HUES64 (cell line): Measurements from ENCODE around the gene RPS2.

Experiments used
- H3K27ac ChIP-seq: 2 replicates; pipeline ENCODE4 v1.7.0; 2013; ENCODE audit warnings: low read depth, low read length, inconsistent platforms
- H3K27me3 ChIP-seq: 2 replicates; pipeline ENCODE4 v1.6.1; 2013; ENCODE audit warnings: mild to moderate bottlenecking, low read length; ENCODE audit not compliant: insufficient read depth
- H3K36me3 ChIP-seq: 2 replicates; pipeline ENCODE4 v1.6.1; 2013; ENCODE audit warnings: mild to moderate bottlenecking, low read length; ENCODE audit not compliant: insufficient read depth
- H3K4me1 ChIP-seq: 2 replicates; pipeline ENCODE4 v1.6.1; 2013; ENCODE audit warnings: mild to moderate bottlenecking, low read length, moderate library complexity; ENCODE audit not compliant: insufficient read depth
- H3K4me3 ChIP-seq: 2 replicates; pipeline ENCODE4 v1.5.1; 2013; ENCODE audit warnings: mild to moderate bottlenecking, low read length, moderate library complexity
- H3K9ac ChIP-seq: 2 replicates; pipeline ENCODE4 v1.6.1; 2013; ENCODE audit warnings: mild to moderate bottlenecking, low read depth, low read length
- H3K9me3 ChIP-seq: 2 replicates; pipeline ENCODE4 v1.6.1; 2013; ENCODE audit warnings: low read depth, low read length; ENCODE audit not compliant: insufficient read depth
- WGBS: fragments of 150-250, 120-280 bp; methylation state at CpG from one replicate; pipeline ENCODE4 v1.1.7; 2013; ENCODE audit warnings: missing lambda C conversion rate; 5-methylcytosine and 5-hydroxymethylcytosine counted together

RPS2 gene

DNA sequence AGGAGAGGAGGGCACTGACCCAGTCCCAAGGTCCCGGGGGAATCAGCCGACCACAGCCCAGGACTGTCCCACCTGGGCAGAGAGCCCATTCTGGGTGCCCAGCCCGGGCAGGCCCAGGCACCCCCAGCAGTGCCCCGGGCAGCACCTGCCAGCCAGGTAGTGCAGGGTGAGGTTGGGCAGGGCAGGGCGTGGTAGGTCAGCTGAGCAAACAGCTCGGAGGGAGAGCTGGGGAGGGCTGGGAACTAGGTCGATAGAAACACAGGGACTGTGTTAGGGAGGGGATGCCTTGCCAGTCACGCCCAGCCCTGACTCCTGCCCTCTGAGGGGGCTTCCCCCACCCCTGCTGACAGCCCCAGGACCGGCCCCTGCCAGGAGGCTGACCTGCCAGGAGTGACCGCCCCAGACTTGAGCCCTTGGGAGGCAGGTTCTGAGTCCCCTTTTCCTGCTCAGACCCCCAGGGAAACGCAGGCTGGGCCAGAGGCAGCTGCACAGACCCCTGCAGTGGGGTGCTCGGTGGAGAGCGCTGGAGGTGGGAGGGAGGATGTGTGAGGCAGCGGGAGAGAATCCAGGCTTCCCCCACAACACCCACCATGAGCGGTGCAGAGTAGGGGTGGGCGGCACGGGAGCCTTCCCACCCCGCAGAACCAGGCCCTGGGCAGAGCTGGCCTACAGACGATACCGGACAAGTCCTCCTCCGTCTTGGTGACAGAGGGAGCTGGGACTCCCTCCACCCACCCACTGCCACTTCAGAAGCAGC lies 51.1 kb downstream of the RPS2 start:
- Histone ChIP-seq H3K4me1 (peaks cover 25% of the 10 kb centered on the region), H3K27ac (no peak overlapping the region), H3K9me3 (no peaks in the 10 kb centered on the region), H3K9ac (no peak overlapping the region), H3K27me3 (peaks cover 52% of the 10 kb centered on the region), H3K4me3 (no peak overlapping the region), H3K36me3 (no peaks in the 10 kb centered on the region)
- 68% methylated on average over 17 of the region's 21 CpGs for WGBS

- Histone ChIP-seq H3K4me1 (peaks cover 20% of the 10 kb centered on the region), H3K27ac (no peak overlapping the region), H3K9ac (no peak overlapping the region), H3K4me3 (no peak overlapping the region), H3K36me3 (no peaks in the 10 kb centered on the region), H3K9me3 (no peaks in the 10 kb centered on the region), H3K27me3 (peaks cover 46% of the 10 kb centered on the region)
- WGBS: 92% methylated on average over 17 of the region's 17 CpGs
These were observed 52.4 kb downstream of the RPS2 start for GRCh38 chr16:1912215-1912543.
